ENCODE results near the gene NUDT6. TPM values are rescaled to one million over a fixed set of nuclear protein-coding genes. Genes with fewer than 3 reads are reported as not detected.

Gene NUDT6
- total RNA-seq, 4 donors from 2014 or later: 3.0 to 6.5 (median 5.6) TPM

DNA sequence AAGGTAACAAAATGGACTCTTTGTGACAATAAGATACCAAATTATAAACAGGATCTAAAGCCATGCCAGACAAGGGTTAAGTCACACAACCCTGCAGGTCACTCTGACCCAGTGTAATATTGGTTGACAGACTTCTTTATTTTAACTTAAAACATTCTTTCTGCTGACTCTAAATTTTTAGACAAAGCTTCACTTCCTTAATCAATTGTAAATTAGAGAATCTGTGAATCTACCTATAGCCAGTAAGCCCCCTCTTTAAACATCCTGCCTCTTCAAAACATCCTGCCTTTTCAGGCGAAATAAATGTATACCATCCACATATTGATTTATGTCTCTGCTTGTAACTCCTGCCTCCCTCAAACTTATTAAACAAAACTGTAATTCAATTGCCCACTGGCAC lies 14.2 kb downstream of the NUDT6 start:
- Histone ChIP-seq H3K9me3 (no peaks in the 10 kb centered on the region), H3K4me1 (peaks cover 0 to 3% (median 0%) of the 10 kb centered on the region in 4 donors), H3K4me3 (no peak overlapping the region), H3K27ac (replicated peaks in 1 of 4) (no peak overlapping the region), H3K27me3 (no peaks in the 10 kb centered on the region), H3K36me3 (peaks cover 0 to 4% (median 0%) of the 10 kb centered on the region in 4 donors)
- WGBS: 94% methylated on average over 1 of the region's 1 CpG
- TF ChIP-seq POLR2A (IDR thresholded peaks at IDR 0.05; ENCODE audit: low read depth) (no peak), POLR2AphosphoS5 (IDR thresholded peaks at IDR 0.05) (no peak), EP300 (IDR thresholded peaks at IDR 0.05) (no peak)
- TF ChIP-seq, protein P1, sequence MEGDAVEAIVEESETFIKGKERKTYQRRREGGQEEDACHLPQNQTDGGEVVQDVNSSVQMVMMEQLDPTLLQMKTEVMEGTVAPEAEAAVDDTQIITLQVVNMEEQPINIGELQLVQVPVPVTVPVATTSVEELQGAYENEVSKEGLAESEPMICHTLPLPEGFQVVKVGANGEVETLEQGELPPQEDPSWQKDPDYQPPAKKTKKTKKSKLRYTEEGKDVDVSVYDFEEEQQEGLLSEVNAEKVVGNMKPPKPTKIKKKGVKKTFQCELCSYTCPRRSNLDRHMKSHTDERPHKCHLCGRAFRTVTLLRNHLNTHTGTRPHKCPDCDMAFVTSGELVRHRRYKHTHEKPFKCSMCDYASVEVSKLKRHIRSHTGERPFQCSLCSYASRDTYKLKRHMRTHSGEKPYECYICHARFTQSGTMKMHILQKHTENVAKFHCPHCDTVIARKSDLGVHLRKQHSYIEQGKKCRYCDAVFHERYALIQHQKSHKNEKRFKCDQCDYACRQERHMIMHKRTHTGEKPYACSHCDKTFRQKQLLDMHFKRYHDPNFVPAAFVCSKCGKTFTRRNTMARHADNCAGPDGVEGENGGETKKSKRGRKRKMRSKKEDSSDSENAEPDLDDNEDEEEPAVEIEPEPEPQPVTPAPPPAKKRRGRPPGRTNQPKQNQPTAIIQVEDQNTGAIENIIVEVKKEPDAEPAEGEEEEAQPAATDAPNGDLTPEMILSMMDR (IDR thresholded peaks at IDR 0.05): no peak
- intact Hi-C loops (cut with DNase I): no loop called here
- no peak for DNase-seq (ENCODE audit: extremely low spot score)

DNA sequence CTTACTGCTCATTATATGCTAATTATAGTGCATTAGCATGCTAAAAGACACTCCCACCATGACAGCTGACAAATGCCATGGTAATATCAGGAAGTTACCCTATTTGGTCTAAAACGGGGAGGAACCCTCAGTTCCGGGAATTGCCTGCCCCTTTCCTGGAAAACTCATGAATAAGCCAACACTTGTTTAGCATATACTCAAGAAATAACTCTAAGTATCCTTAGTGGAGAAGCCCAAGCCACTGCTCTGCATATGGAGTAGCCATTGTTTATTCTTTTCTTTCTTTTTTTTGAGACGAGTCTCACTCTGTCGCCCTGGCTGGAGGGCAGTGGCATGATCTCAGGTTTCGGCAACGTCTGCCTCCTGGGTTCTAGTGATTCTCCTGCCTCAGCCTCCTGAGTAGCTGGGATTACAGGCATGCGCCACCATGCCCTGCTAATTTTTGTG lies 15.5 kb downstream of the NUDT6 start:
- no peaks in the 10 kb centered on the region for H3K4me1 ChIP-seq
- H3K36me3 ChIP-seq: peaks cover 0 to 4% (median 0%) of the 10 kb centered on the region in 4 donors
- no peak for DNase-seq (ENCODE audit: extremely low spot score)
- intact Hi-C loops (cut with DNase I): no loop called here
- TF ChIP-seq POLR2AphosphoS5 (IDR thresholded peaks at IDR 0.05) (no peak), EP300 (IDR thresholded peaks at IDR 0.05) (no peak), POLR2A (IDR thresholded peaks at IDR 0.05; ENCODE audit: low read depth) (no peak)
- H3K27me3 ChIP-seq: no peaks in the 10 kb centered on the region
- H3K27ac ChIP-seq (replicated peaks in 1 of 4): no peak overlapping the region
- no peak overlapping the region for H3K4me3 ChIP-seq
- H3K9me3 ChIP-seq: no peaks in the 10 kb centered on the region
- 91% methylated on average over 7 of the region's 7 CpGs for WGBS

DNA sequence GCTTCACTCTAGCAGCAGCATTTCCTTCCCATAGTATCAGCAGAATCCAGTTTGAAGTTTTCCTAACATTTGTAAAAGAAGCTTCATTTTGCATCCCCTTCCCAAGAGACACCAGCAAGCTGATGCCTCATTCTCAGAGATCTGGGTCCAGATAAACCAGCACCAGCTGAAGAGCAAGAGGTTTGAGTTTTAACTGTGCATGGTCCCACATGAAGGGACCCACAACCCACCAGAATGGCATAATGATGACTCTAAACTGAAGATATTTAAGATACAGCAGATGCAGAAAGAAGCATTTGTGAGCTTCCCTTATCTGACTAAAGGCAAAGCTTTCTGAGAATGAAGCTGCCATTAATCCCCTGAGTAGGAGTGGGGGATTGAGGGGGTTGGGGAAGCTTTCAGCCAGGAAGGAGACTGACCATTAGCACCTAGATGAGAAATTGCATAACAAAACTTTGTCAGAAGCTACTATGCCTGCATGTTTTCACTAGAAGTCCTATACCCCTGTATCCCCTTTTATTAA lies 18.6 kb downstream of the NUDT6 start:
- Histone ChIP-seq H3K9me3 (no peaks in the 10 kb centered on the region), H3K4me3 (no peak overlapping the region), H3K27ac (replicated peaks in 1 of 4) (no peak overlapping the region), H3K27me3 (no peaks in the 10 kb centered on the region), H3K36me3 (no peaks in the 10 kb centered on the region), H3K4me1 (peaks cover 0 to 5% (median under 1%) of the 10 kb centered on the region in 4 donors)
- intact Hi-C loops (cut with DNase I): no loop called here
- DNase-seq (ENCODE audit: extremely low spot score): no peak
- TF ChIP-seq, protein P1 (IDR thresholded peaks at IDR 0.05): no peak
- no peak for TF ChIP-seq POLR2AphosphoS5 (IDR thresholded peaks at IDR 0.05)
- no peak for TF ChIP-seq EP300 (IDR thresholded peaks at IDR 0.05)
- no peak for TF ChIP-seq POLR2A (IDR thresholded peaks at IDR 0.05; ENCODE audit: low read depth)

DNA sequence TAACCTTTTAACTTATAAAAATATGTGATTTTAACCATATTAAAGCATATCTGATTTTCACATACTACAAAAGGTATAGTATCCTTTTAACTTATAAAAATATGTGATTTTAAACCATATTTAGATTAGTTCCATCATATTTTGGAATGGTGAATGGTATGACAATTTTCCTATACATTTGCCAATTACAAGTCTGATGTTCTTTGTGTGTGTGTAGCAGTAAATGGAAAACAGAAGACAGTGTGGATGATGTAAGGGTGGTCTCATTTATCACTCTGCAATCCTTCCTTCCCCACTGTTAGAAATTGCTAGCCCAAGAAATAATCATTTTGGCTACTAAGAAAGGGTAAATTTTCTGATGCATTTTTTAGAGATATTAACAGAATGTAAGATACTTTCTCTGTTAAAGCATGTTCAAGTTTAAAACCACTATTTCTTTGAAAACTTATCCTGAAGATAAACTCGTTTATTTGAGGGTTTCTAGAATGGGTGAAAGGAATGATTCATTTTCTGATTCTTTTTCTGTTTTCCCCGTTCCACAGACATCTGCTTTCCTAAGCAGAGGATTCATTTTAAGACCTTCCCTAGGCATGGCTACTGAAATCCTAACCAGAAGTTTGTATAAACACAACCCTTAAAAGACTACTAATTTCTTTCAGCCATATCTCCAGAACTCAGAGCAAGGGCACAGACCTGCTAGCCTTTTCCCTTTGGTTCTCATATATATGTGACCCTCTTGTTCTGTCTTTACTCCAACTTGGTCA lies 21.0 kb downstream of the NUDT6 start:
- no peak overlapping the region for H3K4me3 ChIP-seq
- DNase-seq (ENCODE audit: extremely low spot score): no peak
- TF ChIP-seq POLR2AphosphoS5 (IDR thresholded peaks at IDR 0.05): no peak
- no peak for TF ChIP-seq POLR2A (IDR thresholded peaks at IDR 0.05; ENCODE audit: low read depth)
- no peak for TF ChIP-seq EP300 (IDR thresholded peaks at IDR 0.05)
- TF ChIP-seq, protein P1 (IDR thresholded peaks at IDR 0.05): no peak
- no peaks in the 10 kb centered on the region for H3K9me3 ChIP-seq
- peaks cover 0 to 19% (median 6%) of the 10 kb centered on the region in 4 donors for H3K4me1 ChIP-seq
- H3K36me3 ChIP-seq: no peaks in the 10 kb centered on the region
- H3K27ac ChIP-seq (replicated peaks in 1 of 4): no peak overlapping the region
- H3K27me3 ChIP-seq: no peaks in the 10 kb centered on the region
- intact Hi-C loops (cut with DNase I): no loop called here
- 77% methylated on average over 2 of the region's 2 CpGs for WGBS

DNA sequence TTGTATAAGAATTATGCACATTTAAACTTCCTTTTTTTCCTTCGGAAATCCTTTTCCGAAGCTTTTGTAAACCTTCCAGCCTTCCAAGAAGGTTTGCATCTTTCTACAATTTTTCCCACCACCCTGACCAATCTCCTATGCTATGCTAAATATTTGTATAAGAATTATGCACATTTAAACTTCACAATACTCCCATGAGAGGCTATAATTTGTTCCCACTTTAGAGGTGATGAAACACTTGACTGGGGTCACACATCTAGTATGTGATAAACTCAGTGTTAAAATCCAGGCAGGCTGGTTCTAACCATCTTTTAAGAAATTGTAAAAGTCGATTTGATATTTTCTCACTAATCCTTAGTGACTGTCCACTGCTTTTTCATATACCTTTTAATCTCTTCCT lies 22.1 kb downstream of the NUDT6 start:
- DNase-seq (ENCODE audit: extremely low spot score): no peak
- H3K9me3 ChIP-seq: no peaks in the 10 kb centered on the region
- intact Hi-C loops (cut with DNase I): no loop called here
- H3K4me1 ChIP-seq: peaks cover 0 to 30% (median 15%) of the 10 kb centered on the region in 4 donors
- no peaks in the 10 kb centered on the region for H3K36me3 ChIP-seq
- H3K4me3 ChIP-seq: no peak overlapping the region
- 71% methylated on average over 3 of the region's 3 CpGs for WGBS
- no peaks in the 10 kb centered on the region for H3K27me3 ChIP-seq
- no peak overlapping the region for H3K27ac ChIP-seq (replicated peaks in 1 of 4)
- TF ChIP-seq, protein P1 (IDR thresholded peaks at IDR 0.05): no peak
- no peak for TF ChIP-seq EP300 (IDR thresholded peaks at IDR 0.05)
- TF ChIP-seq POLR2A (IDR thresholded peaks at IDR 0.05; ENCODE audit: low read depth): no peak
- TF ChIP-seq POLR2AphosphoS5 (IDR thresholded peaks at IDR 0.05): no peak

Data from esophagus muscularis mucosa (tissue), 4 donors.